ENCODE results near the gene BTBD2.

DNA sequence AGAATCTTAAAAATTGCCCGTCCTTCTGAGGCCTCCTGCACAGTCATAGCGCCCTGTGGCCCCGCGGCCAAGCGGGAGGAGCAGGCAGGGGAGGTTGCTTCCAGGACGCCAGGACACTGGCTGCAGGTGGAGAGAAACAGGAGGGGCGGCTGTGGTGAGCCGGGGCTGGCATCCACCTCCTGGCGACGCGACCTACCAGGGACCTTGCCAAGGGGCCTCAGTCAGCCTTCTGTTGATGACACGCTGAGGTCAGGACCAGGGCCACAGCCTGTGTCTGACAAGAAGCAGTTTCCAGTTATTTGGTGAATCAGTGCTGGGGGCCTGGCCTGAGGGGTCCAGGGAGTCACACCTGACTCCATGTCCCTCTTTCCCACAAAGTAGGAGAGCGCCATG, 48.9 kb upstream of the BTBD2 start:
- TF ChIP-seq CTCF (IDR thresholded peaks at IDR 0.05) (no peak), POLR2A (IDR thresholded peaks at IDR 0.05) (no peak)
